ENCODE data around the gene WHAMM. TPM values are rescaled to one million over a fixed set of nuclear protein-coding genes. Genes with fewer than 3 reads are reported as not detected.

WHAMM gene
- total RNA-seq, 1 experiment from 2014 or later: 7.2 TPM

DNA sequence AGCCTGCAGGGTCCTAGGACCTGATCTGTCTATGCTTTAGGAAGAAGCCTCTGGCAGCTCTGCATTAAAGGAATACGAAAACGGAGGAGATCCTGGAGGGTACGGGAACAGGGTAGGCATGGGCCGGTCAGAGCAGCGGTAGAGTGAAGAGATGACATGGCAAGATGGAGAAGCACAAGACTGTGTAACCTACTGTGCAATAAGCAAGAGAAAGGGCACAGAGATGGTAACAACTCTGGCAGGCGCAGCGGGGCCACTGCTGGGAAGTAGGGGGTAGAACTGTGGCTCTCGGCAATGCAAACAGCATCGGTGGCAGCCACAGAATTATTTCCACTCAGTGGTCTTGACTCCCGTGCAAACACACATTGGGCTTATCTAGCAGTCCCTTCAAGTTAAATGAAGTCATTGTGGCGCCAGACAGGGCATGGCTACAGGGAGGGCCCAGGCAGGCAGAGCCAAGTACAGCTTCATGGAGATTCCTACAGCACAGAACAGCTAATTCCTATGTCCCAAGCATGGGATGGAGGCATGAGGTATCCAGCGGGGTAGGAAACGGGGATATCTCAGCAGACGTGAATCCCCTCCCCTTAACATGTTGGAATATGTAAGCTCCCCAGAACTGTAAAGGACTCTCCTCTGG lies 28.8 kb downstream of the WHAMM start:
- no peak overlapping the region for H2AFZ ChIP-seq (ENCODE audit: low read length)
- H3K4me1 ChIP-seq (ENCODE audit: low read length): peaks cover 4% of the 10 kb centered on the region
- H3K36me3 ChIP-seq (ENCODE audit: insufficient read depth, low read length): peaks cover 25% of the 10 kb centered on the region
- no peaks in the 10 kb centered on the region for H3K27me3 ChIP-seq (ENCODE audit: low read length)
- H3K4me3 ChIP-seq (ENCODE audit: low read length): no peak overlapping the region
- no peak overlapping the region for H3K9ac ChIP-seq (ENCODE audit: low read length)
- no peaks in the 10 kb centered on the region for H3K9me3 ChIP-seq (ENCODE audit: low read length)
- H3K9me2 ChIP-seq (replicated peaks; ENCODE audit: insufficient read depth, low read length): no peaks in the 10 kb centered on the region
- H3K4me2 ChIP-seq (ENCODE audit: low read depth, low read length, poor library complexity, severe bottlenecking): no peak overlapping the region
- no peaks in the 10 kb centered on the region for H3K79me2 ChIP-seq (ENCODE audit: low read length)
- DNase-seq: no peak
- 0 out of 2 replicates have a peak overlapping the region, but pooled peaks have one; percentile 4 for H3K27ac ChIP-seq (ENCODE audit: low read length)
- no peaks in the 10 kb centered on the region for H4K20me1 ChIP-seq (ENCODE audit: insufficient read depth, low read depth, low read length)

DNA sequence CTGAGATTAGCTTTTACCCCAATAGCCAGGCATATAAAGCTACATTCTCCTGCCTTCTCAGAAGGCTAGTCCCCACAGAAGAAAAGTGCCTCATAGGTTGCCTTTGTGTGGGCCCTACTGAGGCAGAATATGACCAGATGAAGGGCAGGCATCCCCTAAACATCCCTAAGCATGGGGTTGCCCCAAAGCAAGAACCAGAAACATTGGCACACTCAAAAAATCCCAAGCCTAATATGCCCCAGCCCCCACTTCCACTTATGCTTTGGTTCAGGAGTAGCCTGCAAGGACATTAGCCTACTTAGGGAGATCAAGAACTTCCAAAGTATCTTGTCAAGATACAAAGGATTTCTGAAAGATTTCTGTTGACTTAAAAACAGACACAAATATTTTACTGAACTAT lies 29.7 kb downstream of the WHAMM start:
- Histone ChIP-seq H3K27me3 (ENCODE audit: low read length) (no peaks in the 10 kb centered on the region), H3K9ac (ENCODE audit: low read length) (no peak overlapping the region), H3K9me3 (ENCODE audit: low read length) (no peaks in the 10 kb centered on the region), H4K20me1 (ENCODE audit: insufficient read depth, low read depth, low read length) (no peaks in the 10 kb centered on the region), H2AFZ (ENCODE audit: low read length) (no peak overlapping the region), H3K9me2 (replicated peaks; ENCODE audit: insufficient read depth, low read length) (no peaks in the 10 kb centered on the region), H3K4me1 (ENCODE audit: low read length) (peaks cover 13% of the 10 kb centered on the region), H3K27ac (ENCODE audit: low read length) (peak overlapping the region; percentile 4), H3K4me3 (ENCODE audit: low read length) (no peak overlapping the region), H3K4me2 (ENCODE audit: low read depth, low read length, poor library complexity, severe bottlenecking) (no peak overlapping the region), H3K79me2 (ENCODE audit: low read length) (no peaks in the 10 kb centered on the region), H3K36me3 (ENCODE audit: insufficient read depth, low read length) (peaks cover 21% of the 10 kb centered on the region)
- DNase-seq: no peak

- no peak overlapping the region for H3K9ac ChIP-seq (ENCODE audit: low read length)
- no peak overlapping the region for H3K27ac ChIP-seq (ENCODE audit: low read length)
- DNase-seq: no peak
- no peaks in the 10 kb centered on the region for H3K79me2 ChIP-seq (ENCODE audit: low read length)
- H3K4me2 ChIP-seq (ENCODE audit: low read depth, low read length, poor library complexity, severe bottlenecking): no peak overlapping the region
- no peaks in the 10 kb centered on the region for H3K9me3 ChIP-seq (ENCODE audit: low read length)
- H3K4me1 ChIP-seq (ENCODE audit: low read length): peaks cover 23% of the 10 kb centered on the region
- H3K4me3 ChIP-seq (ENCODE audit: low read length): no peak overlapping the region
- no peaks in the 10 kb centered on the region for H3K27me3 ChIP-seq (ENCODE audit: low read length)
- H3K9me2 ChIP-seq (replicated peaks; ENCODE audit: insufficient read depth, low read length): no peaks in the 10 kb centered on the region
- H3K36me3 ChIP-seq (ENCODE audit: insufficient read depth, low read length): peaks cover 13% of the 10 kb centered on the region; the same call in 1 of the 2 replicates
- no peaks in the 10 kb centered on the region for H4K20me1 ChIP-seq (ENCODE audit: insufficient read depth, low read depth, low read length)
- H2AFZ ChIP-seq (ENCODE audit: low read length): no peak overlapping the region
These were observed 30.7 kb downstream of the WHAMM start for GRCh38 chr15:82840166-82840565.

GRCh38 chr15:82843566-82843965 lies 34.1 kb downstream of the WHAMM start:
- DNase-seq: peak; percentile 79
- H3K36me3 ChIP-seq (ENCODE audit: insufficient read depth, low read length): no peaks in the 10 kb centered on the region
- peak overlapping the region; percentile 55 for H3K9ac ChIP-seq (ENCODE audit: low read length)
- no peaks in the 10 kb centered on the region for H3K9me2 ChIP-seq (replicated peaks; ENCODE audit: insufficient read depth, low read length)
- H3K27ac ChIP-seq (ENCODE audit: low read length): peak overlapping the region; percentile 91
- no peaks in the 10 kb centered on the region for H3K79me2 ChIP-seq (ENCODE audit: low read length)
- peaks cover 37% of the 10 kb centered on the region for H3K4me1 ChIP-seq (ENCODE audit: low read length)
- peak overlapping the region; percentile 47 for H3K4me3 ChIP-seq (ENCODE audit: low read length)
- H3K9me3 ChIP-seq (ENCODE audit: low read length): no peaks in the 10 kb centered on the region
- H4K20me1 ChIP-seq (ENCODE audit: insufficient read depth, low read depth, low read length): no peaks in the 10 kb centered on the region
- peak overlapping the region; percentile 47 for H2AFZ ChIP-seq (ENCODE audit: low read length)
- peak overlapping the region; percentile 92 for H3K4me2 ChIP-seq (ENCODE audit: low read depth, low read length, poor library complexity, severe bottlenecking)
- H3K27me3 ChIP-seq (ENCODE audit: low read length): no peaks in the 10 kb centered on the region

DNA sequence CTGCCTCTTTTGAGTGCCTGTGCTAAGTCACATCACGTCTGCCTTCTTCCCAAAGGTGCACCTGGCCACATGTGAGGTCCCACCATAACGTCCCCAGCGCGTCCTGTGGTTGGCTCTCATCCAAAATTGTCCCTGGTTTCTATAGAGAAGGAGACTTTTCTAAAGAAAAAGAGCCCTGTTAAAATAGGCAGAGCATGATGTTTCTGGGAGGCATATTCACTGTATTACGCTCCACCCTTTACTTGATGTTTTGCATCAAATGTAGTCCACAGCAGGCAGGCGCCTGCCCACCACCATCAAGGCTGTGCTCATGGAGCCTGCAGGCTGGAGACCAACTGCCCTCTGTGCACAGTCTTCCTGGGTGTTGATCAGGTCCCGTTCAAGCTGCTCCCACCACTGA lies 36.3 kb downstream of the WHAMM start:
- Histone ChIP-seq H3K79me2 (ENCODE audit: low read length) (no peaks in the 10 kb centered on the region), H3K4me2 (ENCODE audit: low read depth, low read length, poor library complexity, severe bottlenecking) (peak overlapping the region; percentile 92), H3K4me1 (ENCODE audit: low read length) (peaks cover 53% of the 10 kb centered on the region), H3K9me2 (replicated peaks; ENCODE audit: insufficient read depth, low read length) (no peaks in the 10 kb centered on the region), H2AFZ (ENCODE audit: low read length) (peak overlapping the region; percentile 80; the same call in 1 of the 2 replicates), H3K9ac (ENCODE audit: low read length) (peak overlapping the region; percentile 55), H4K20me1 (ENCODE audit: insufficient read depth, low read depth, low read length) (no peaks in the 10 kb centered on the region), H3K9me3 (ENCODE audit: low read length) (no peaks in the 10 kb centered on the region), H3K27me3 (ENCODE audit: low read length) (no peaks in the 10 kb centered on the region), H3K36me3 (ENCODE audit: insufficient read depth, low read length) (no peaks in the 10 kb centered on the region), H3K27ac (ENCODE audit: low read length) (peak overlapping the region; percentile 91), H3K4me3 (ENCODE audit: low read length) (peak overlapping the region; percentile 47; the same call in 1 of the 2 replicates)
- peak; percentile 51 for DNase-seq

DNA sequence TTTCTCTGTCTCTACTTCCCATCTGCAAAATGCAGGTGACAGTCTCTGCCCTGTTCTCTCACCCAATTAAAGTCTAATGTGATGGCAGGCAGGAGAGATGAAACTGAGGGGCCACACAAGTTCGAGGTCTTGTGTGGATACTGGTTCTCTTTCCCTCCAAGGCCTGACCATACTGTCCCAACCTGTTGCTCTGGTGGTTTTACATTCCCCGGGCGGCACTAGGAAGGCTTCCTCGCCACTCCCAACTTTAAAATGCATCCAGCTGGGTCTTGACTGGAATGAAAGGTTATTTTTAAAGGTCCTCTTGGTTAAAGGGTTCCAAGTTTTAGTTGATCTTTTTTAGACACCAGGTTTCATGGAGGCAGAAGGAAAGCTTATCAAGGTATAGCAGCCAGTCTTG lies 37.2 kb downstream of the WHAMM start:
- no peaks in the 10 kb centered on the region for H3K27me3 ChIP-seq (ENCODE audit: low read length)
- no peak overlapping the region for H3K4me2 ChIP-seq (ENCODE audit: low read depth, low read length, poor library complexity, severe bottlenecking)
- H3K36me3 ChIP-seq (ENCODE audit: insufficient read depth, low read length): no peaks in the 10 kb centered on the region
- no peak overlapping the region for H3K9ac ChIP-seq (ENCODE audit: low read length)
- H3K79me2 ChIP-seq (ENCODE audit: low read length): peaks cover 3% of the 10 kb centered on the region
- peaks cover 62% of the 10 kb centered on the region for H3K4me1 ChIP-seq (ENCODE audit: low read length)
- peak overlapping the region; percentile 91; the same call in 1 of the 2 replicates for H3K27ac ChIP-seq (ENCODE audit: low read length)
- no peaks in the 10 kb centered on the region for H3K9me3 ChIP-seq (ENCODE audit: low read length)
- H2AFZ ChIP-seq (ENCODE audit: low read length): no peak overlapping the region
- H3K9me2 ChIP-seq (replicated peaks; ENCODE audit: insufficient read depth, low read length): no peaks in the 10 kb centered on the region
- DNase-seq: no peak
- H4K20me1 ChIP-seq (ENCODE audit: insufficient read depth, low read depth, low read length): no peaks in the 10 kb centered on the region
- no peak overlapping the region for H3K4me3 ChIP-seq (ENCODE audit: low read length)

GRCh38 chr15:82847703-82848102 lies 38.3 kb downstream of the WHAMM start:
- no peaks in the 10 kb centered on the region for H3K36me3 ChIP-seq (ENCODE audit: insufficient read depth, low read length)
- no peak overlapping the region for H3K4me2 ChIP-seq (ENCODE audit: low read depth, low read length, poor library complexity, severe bottlenecking)
- no peak overlapping the region for H3K9ac ChIP-seq (ENCODE audit: low read length)
- no peaks in the 10 kb centered on the region for H3K9me2 ChIP-seq (replicated peaks; ENCODE audit: insufficient read depth, low read length)
- no peak for DNase-seq
- no peak overlapping the region for H3K27ac ChIP-seq (ENCODE audit: low read length)
- H3K4me3 ChIP-seq (ENCODE audit: low read length): no peak overlapping the region
- no peak overlapping the region for H2AFZ ChIP-seq (ENCODE audit: low read length)
- H3K79me2 ChIP-seq (ENCODE audit: low read length): peaks cover 3% of the 10 kb centered on the region
- H3K4me1 ChIP-seq (ENCODE audit: low read length): peaks cover 73% of the 10 kb centered on the region
- H4K20me1 ChIP-seq (ENCODE audit: insufficient read depth, low read depth, low read length): no peaks in the 10 kb centered on the region
- H3K9me3 ChIP-seq (ENCODE audit: low read length): no peaks in the 10 kb centered on the region
- H3K27me3 ChIP-seq (ENCODE audit: low read length): no peaks in the 10 kb centered on the region

DNA sequence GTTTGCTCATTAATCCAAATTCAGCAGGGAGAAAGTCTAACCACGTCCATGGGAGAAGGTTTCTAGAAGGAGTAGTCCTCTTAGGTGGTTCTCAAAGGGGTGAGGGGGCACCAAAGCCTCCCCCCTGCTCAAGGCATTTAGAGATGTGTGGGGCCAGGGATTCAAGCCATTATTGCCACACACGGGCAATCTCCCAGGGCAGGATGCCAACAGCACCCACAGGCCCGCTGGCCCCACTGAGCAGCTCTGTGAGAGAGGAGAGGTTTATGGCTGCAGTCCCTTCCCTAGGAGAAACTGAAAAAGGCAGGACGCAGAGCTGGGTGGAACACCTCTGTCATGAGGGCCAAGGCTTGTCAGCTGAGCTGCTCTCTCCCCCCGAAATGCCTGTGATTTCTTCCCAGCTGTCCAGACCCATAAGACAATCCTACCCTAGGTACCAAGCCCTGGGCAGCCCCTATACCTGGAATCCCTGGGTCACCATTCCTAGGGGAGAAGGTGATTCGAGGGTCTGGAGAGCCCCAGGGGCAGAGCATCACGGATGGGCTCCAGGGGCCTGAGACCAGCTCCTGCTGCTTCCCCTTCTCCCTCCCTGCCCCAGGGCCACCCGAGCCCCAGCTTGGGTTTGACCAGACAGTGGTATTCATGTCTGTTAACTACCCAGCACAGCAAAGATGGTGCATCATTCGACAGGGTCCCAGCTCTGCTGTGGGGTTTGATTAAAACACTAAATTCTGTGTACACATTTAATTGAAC lies 39.0 kb downstream of the WHAMM start:
- no peaks in the 10 kb centered on the region for H3K9me2 ChIP-seq (replicated peaks; ENCODE audit: insufficient read depth, low read length)
- H3K9ac ChIP-seq (ENCODE audit: low read length): no peak overlapping the region
- H2AFZ ChIP-seq (ENCODE audit: low read length): no peak overlapping the region

More for the DNA sequence above, 39.0 kb downstream of the WHAMM start:
- Histone ChIP-seq H3K4me3 (ENCODE audit: low read length) (no peak overlapping the region), H3K27me3 (ENCODE audit: low read length) (no peaks in the 10 kb centered on the region), H3K36me3 (ENCODE audit: insufficient read depth, low read length) (no peaks in the 10 kb centered on the region), H3K9me3 (ENCODE audit: low read length) (no peaks in the 10 kb centered on the region), H3K27ac (ENCODE audit: low read length) (no peak overlapping the region), H3K4me1 (ENCODE audit: low read length) (peaks cover 75% of the 10 kb centered on the region), H4K20me1 (ENCODE audit: insufficient read depth, low read depth, low read length) (no peaks in the 10 kb centered on the region), H3K79me2 (ENCODE audit: low read length) (peaks cover 3% of the 10 kb centered on the region), H3K4me2 (ENCODE audit: low read depth, low read length, poor library complexity, severe bottlenecking) (no peak overlapping the region)
- DNase-seq: no peak

Measured in Karpas-422 (cell line).